OCI-LY1 (cell line): Measurements from ENCODE around the gene IFT25.
A peak's percentile ranks its signal among the peaks of the same experiment; 100 is the strongest.
"Not testable (repeated sequence)": the region's sequence is repeated elsewhere in the genome, so short reads cannot be mapped to it uniquely, and the experiment has no call there.

ENCODE experiments used
- H2AFZ ChIP-seq: fragments of 200-600 bp; sonication (generic), shearing (Covaris generic); 2 replicates; pipeline ENCODE4 v1.6.0; 2014; ENCODE audit warnings: antibody characterized with exemption, mild to moderate bottlenecking, low read length
- H3F3A ChIP-seq: fragments of 200-600 bp; sonication (generic), shearing (Covaris generic); 2 replicates; pipeline ENCODE4 v1.6.0; 2014; ENCODE audit warnings: mild to moderate bottlenecking, antibody characterized with exemption, low read length, moderate library complexity; ENCODE audit not compliant: insufficient read depth
- H3K27ac ChIP-seq: fragments of 200-600 bp; sonication (generic); 2 replicates; pipeline ENCODE4 v1.5.1; 2014; ENCODE audit warnings: low read length, mixed run types, mild to moderate bottlenecking, low read depth; ENCODE audit not compliant: poor library complexity, severe bottlenecking
- H3K27me3 ChIP-seq: fragments of 200-600 bp; sonication (generic); 2 replicates; pipeline ENCODE4 v1.6.0; 2014; ENCODE audit warnings: antibody characterized with exemption, mild to moderate bottlenecking, low read length, moderate library complexity; ENCODE audit not compliant: insufficient read depth
- H3K36me3 ChIP-seq: fragments of 200-600 bp; sonication (generic); 2 replicates; pipeline ENCODE4 v1.6.1; 2014; ENCODE audit warnings: mild to moderate bottlenecking, antibody characterized with exemption, low read length, moderate library complexity, mixed read lengths; ENCODE audit not compliant: insufficient read depth
- H3K4me1 ChIP-seq: fragments of 200-600 bp; sonication (generic); 2 replicates; pipeline ENCODE4 v1.5.1; 2014; ENCODE audit warnings: mild to moderate bottlenecking, low read length, moderate library complexity; ENCODE audit not compliant: insufficient read depth, severe bottlenecking
- H3K4me2 ChIP-seq: fragments of 200-600 bp; sonication (generic), shearing (Covaris generic); 2 replicates; pipeline ENCODE4 v1.6.1; 2014; ENCODE audit warnings: low read length
- H3K4me3 ChIP-seq: fragments of 200-600 bp; sonication (generic); 2 replicates; pipeline ENCODE4 v1.5.1; 2014; ENCODE audit warnings: low read length, low read depth, mild to moderate bottlenecking, mixed read lengths; ENCODE audit not compliant: poor library complexity, severe bottlenecking
- H3K79me2 ChIP-seq: fragments of 200-600 bp; shearing (Covaris generic); 2 replicates; pipeline ENCODE4 v1.6.1; 2016; ENCODE audit warnings: mixed run types, low read length, mixed read lengths; ENCODE audit not compliant: insufficient read depth
- H3K9ac ChIP-seq: fragments of 200-600 bp; sonication (generic), shearing (Covaris generic); 2 replicates; pipeline ENCODE4 v1.6.1; 2014; ENCODE audit warnings: mild to moderate bottlenecking, low read length, mixed read lengths
- H3K9me2 ChIP-seq: fragments of 200-600 bp; sonication (generic), shearing (Covaris generic); 2 replicates; pipeline ENCODE4 v1.6.1; 2014; ENCODE audit warnings: low read depth, mild to moderate bottlenecking, low read length, mixed read lengths
- H3K9me3 ChIP-seq: fragments of 200-600 bp; shearing (Covaris generic); 2 replicates; pipeline ENCODE4 v1.6.1; 2014; ENCODE audit warnings: low read length, mixed read lengths
- H4K20me1 ChIP-seq: fragments of 200-600 bp; sonication (generic), shearing (Covaris generic); 2 replicates; pipeline ENCODE4 v1.6.0; 2016; ENCODE audit warnings: mild to moderate bottlenecking, low read length; ENCODE audit not compliant: insufficient read depth
- EZH2 ChIP-seq: fragments of 200-600 bp; sonication (generic), shearing (Covaris generic); IDR thresholded peaks from 2 replicates; pipeline ENCODE4 v1.8.0; 2017; ENCODE audit warnings: borderline replicate concordance, mixed run types, mild to moderate bottlenecking, antibody characterized with exemption, low read length, moderate library complexity, mixed read lengths
- TF ChIP-seq, protein P1 (sequence below): fragments of 200-600 bp; sonication (generic), shearing (Covaris generic); IDR thresholded peaks from 2 replicates; pipeline ENCODE4 v1.5.1; 2017; ENCODE audit warnings: mild to moderate bottlenecking, antibody characterized with exemption, low read length, moderate library complexity, mixed read lengths

IFT25 gene

DNA sequence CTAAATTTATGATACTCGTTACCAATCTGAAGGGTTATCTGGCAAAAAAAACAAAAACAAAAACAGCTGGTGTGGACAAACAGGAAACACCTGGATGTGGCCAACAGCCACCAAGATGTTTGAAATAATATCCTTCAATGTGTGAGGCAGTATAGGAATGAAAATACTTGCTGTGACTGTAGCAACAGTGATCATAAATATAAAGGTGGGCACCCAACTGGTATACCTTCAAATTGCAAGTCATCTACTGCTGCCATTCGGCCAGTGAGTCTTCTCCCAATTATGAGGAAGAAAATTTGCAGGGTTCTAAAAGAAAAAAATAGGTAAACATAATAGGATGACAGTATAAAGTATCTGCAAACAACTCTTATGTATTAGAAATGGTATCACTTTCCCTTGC is 56.8 kb downstream of the IFT25 start:
- Histone ChIP-seq H2AFZ (no peak overlapping the region), H3K27ac (peak overlapping the region; percentile 11)

GRCh38 chr1:53883600-53883999 is 61.9 kb downstream of the IFT25 start:
- not testable (repeated sequence) for H3K4me3 ChIP-seq, H4K20me1 ChIP-seq, H3K4me2 ChIP-seq, H3F3A ChIP-seq, H3K9me3 ChIP-seq, H3K9ac ChIP-seq, H3K79me2 ChIP-seq, H2AFZ ChIP-seq, H3K9me2 ChIP-seq, H3K27ac ChIP-seq, H3K27me3 ChIP-seq, H3K4me1 ChIP-seq
- peaks cover 29% of the 10 kb centered on the region for H3K36me3 ChIP-seq

More for the DNA sequence above, 56.8 kb downstream of the IFT25 start:
- H3K4me1 ChIP-seq, result peaks cover 25% of the 10 kb centered on the region
- H3K9ac ChIP-seq, result peak overlapping the region; percentile 79
- no peaks in the 10 kb centered on the region for H3F3A ChIP-seq
- H3K9me2 ChIP-seq, result no peaks in the 10 kb centered on the region
- no peaks in the 10 kb centered on the region for H4K20me1 ChIP-seq
- H3K79me2 ChIP-seq, result no peaks in the 10 kb centered on the region
- H3K36me3 ChIP-seq, result peaks cover 15% of the 10 kb centered on the region; the same call in 1 of the 2 replicates
- H3K4me3 ChIP-seq, result peak overlapping the region; percentile 87
- peak overlapping the region; percentile 90 for H3K4me2 ChIP-seq
- no peaks in the 10 kb centered on the region for H3K9me3 ChIP-seq
- no peaks in the 10 kb centered on the region for H3K27me3 ChIP-seq
- TF ChIP-seq, protein P1, sequence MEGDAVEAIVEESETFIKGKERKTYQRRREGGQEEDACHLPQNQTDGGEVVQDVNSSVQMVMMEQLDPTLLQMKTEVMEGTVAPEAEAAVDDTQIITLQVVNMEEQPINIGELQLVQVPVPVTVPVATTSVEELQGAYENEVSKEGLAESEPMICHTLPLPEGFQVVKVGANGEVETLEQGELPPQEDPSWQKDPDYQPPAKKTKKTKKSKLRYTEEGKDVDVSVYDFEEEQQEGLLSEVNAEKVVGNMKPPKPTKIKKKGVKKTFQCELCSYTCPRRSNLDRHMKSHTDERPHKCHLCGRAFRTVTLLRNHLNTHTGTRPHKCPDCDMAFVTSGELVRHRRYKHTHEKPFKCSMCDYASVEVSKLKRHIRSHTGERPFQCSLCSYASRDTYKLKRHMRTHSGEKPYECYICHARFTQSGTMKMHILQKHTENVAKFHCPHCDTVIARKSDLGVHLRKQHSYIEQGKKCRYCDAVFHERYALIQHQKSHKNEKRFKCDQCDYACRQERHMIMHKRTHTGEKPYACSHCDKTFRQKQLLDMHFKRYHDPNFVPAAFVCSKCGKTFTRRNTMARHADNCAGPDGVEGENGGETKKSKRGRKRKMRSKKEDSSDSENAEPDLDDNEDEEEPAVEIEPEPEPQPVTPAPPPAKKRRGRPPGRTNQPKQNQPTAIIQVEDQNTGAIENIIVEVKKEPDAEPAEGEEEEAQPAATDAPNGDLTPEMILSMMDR, result no peak
- TF ChIP-seq EZH2, result no peak

DNA sequence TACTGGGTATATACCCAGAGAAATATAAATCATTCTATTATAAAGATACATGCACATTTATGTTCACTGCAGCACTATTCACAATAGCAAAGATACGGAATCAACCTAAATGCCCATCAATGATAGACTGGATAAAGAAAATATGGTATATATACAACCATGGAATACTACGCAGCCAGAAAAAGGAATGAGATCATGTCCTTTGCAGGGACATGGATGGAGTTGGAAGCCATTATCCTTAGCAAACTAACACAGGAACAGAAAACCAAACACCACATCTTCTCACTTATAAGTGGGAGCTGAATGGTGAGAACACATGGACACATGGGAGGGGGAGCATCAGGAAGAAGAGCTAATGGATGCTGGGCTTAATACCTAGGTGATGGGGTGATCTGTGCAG is 63.6 kb downstream of the IFT25 start:
- not testable (repeated sequence) for H3K4me3 ChIP-seq, H3K27me3 ChIP-seq, H2AFZ ChIP-seq, H3K9ac ChIP-seq, H3K27ac ChIP-seq, H3K9me3 ChIP-seq, H4K20me1 ChIP-seq, H3K4me1 ChIP-seq, H3K79me2 ChIP-seq, H3K4me2 ChIP-seq, H3K9me2 ChIP-seq, H3F3A ChIP-seq
- peaks cover 36% of the 10 kb centered on the region for H3K36me3 ChIP-seq

DNA sequence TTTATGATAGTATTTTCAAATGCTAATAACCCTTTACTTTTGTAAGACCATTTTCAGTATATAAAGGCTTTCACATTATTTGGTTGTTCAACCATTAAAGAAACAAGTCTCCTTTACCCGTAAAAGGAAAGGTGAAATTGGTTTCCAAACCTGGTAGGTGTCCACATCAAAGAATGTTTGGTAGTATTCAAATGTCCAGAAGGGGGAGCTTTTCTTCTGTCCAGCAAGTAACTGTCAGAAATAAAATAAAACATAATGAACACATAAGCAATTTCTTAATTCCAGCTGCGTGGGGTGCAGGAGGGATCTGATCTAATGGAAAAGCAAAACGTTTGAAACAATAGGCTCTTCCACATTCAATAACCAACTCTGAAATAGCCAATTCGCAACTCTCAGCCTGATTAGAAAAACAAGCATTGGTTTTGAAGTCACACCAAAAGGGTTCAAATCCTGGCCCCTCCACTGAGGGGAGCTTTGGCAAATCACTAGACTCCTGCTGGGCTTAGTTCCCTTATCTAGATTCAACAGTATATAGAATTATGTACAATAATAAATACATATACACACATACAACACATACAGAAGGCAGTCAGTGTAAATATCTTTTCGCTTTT is 66.9 kb downstream of the IFT25 start:
- Histone ChIP-seq H3K27me3 (no peaks in the 10 kb centered on the region), H3K79me2 (no peaks in the 10 kb centered on the region), H3K36me3 (peaks cover 43% of the 10 kb centered on the region), H3K4me3 (no peak overlapping the region), H4K20me1 (no peaks in the 10 kb centered on the region), H3K9me2 (no peaks in the 10 kb centered on the region), H3K9me3 (no peaks in the 10 kb centered on the region), H3K9ac (no peak overlapping the region), H3K4me2 (no peak overlapping the region), H3K27ac (no peak overlapping the region), H3K4me1 (no peaks in the 10 kb centered on the region), H3F3A (no peaks in the 10 kb centered on the region), H2AFZ (no peak overlapping the region)
- TF ChIP-seq EZH2, result no peak
- TF ChIP-seq, protein P1, result peak; percentile 72

DNA sequence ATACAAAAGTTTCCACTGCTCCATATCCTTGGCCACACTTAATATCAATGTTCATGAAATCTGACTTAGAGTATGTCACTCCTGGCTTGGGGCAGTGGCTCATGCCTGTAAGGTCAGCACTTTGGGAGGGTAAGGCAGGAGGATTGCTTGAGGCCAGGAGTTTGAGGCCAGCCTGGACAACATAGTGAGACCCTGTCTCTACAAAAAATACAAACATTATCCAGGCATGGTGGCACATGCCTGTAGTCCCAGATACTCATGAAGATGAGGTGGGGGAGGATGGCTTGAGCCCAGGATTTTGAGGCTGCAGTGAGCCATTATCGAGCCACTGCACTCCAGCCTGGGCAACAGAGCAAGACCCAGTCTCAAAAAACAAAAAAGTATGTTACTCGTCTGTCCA is 70.3 kb downstream of the IFT25 start:
- H3K4me1 ChIP-seq, H3K9ac ChIP-seq, H3K4me3 ChIP-seq, H4K20me1 ChIP-seq, H3K9me2 ChIP-seq, H3K4me2 ChIP-seq, H3K27me3 ChIP-seq, H3K27ac ChIP-seq, H3F3A ChIP-seq, H3K9me3 ChIP-seq, H3K79me2 ChIP-seq, H2AFZ ChIP-seq: not testable (repeated sequence)
- H3K36me3 ChIP-seq, result peaks cover 46% of the 10 kb centered on the region
